MG63 (cell line): ENCODE results near the gene PTPN9. TPM values are rescaled to one million over a fixed set of nuclear protein-coding genes. Genes with fewer than 3 reads are reported as not detected.
"Not testable (repeated sequence)": the region's sequence is repeated elsewhere in the genome, so short reads cannot be mapped to it uniquely, and the experiment has no call there.

ENCODE experiments used
- DNase-seq: peaks from one replicate; pipeline ENCODE4 v3.0.0-alpha.2; 2020
- H3K27me3 ChIP-seq: fragments of 250-450 bp; sonication (Bioruptor Pico); 2 replicates; pipeline ENCODE4 v1.5.1; 2020; ENCODE audit warnings: mild to moderate bottlenecking, moderate library complexity
- H3K36me3 ChIP-seq: fragments of 250-450 bp; sonication (Bioruptor Pico); 2 replicates; pipeline ENCODE4 v1.5.1; 2020; ENCODE audit warnings: mild to moderate bottlenecking, moderate library complexity
- H3K4me3 ChIP-seq: fragments of 250-450 bp; sonication (Bioruptor Pico); 2 replicates; pipeline ENCODE4 v1.5.1; 2020; ENCODE audit warnings: mild to moderate bottlenecking, moderate library complexity
- H3K9me3 ChIP-seq: fragments of 250-450 bp; sonication (Bioruptor Pico); 2 replicates; pipeline ENCODE4 v1.5.1; 2020; ENCODE audit warnings: mild to moderate bottlenecking, moderate library complexity
- total RNA-seq: library from RNA; depleted of rRNA; stranded (reverse); fragments of >200 nt; shearing (Covaris generic); gene quantifications from 2 replicates; pipeline ENCODE4 v1.2.3, GENCODE V29; 2014; ENCODE audit warnings: low replicate concordance

Gene PTPN9
- total RNA-seq, 1 experiment from 2014 or later, result 17.6 TPM

- Histone ChIP-seq H3K9me3 (no peaks in the 10 kb centered on the region), H3K27me3 (no peaks in the 10 kb centered on the region), H3K4me3 (no peak overlapping the region), H3K36me3 (peaks cover 31% of the 10 kb centered on the region)
- no peak for DNase-seq
These were observed 85.4 kb downstream of the PTPN9 start for GRCh38 chr15:75493732-75494131.

GRCh38 chr15:75483961-75484360, 95.2 kb downstream of the PTPN9 start:
- H3K4me3 ChIP-seq, result no peak overlapping the region
- H3K9me3 ChIP-seq, result peaks cover 16% of the 10 kb centered on the region
- H3K27me3 ChIP-seq, result no peaks in the 10 kb centered on the region
- H3K36me3 ChIP-seq, result peaks cover 53% of the 10 kb centered on the region
- DNase-seq, result no peak

DNA sequence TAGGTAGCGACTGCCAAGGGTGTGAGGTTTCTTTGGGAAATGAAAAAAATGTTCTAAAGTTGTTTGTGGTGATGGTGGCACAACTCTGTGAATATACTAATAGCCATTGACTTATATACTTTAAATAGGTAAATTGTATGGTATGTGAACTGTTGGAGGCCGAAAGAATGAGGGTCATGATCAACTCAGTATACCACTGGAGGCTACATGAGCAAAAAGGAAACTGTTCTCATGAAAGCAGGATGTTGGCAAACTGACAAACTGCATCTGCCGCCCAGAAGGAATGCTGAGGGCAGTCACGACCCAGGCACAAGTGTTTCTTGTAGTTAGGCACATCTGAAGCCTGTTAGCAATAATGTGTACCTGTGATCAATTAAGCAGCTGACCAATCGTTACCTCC, 95.6 kb downstream of the PTPN9 start:
- peaks cover 16% of the 10 kb centered on the region for H3K9me3 ChIP-seq
- peaks cover 57% of the 10 kb centered on the region for H3K36me3 ChIP-seq
- H3K27me3 ChIP-seq, H3K4me3 ChIP-seq, DNase-seq: not testable (repeated sequence)

DNA sequence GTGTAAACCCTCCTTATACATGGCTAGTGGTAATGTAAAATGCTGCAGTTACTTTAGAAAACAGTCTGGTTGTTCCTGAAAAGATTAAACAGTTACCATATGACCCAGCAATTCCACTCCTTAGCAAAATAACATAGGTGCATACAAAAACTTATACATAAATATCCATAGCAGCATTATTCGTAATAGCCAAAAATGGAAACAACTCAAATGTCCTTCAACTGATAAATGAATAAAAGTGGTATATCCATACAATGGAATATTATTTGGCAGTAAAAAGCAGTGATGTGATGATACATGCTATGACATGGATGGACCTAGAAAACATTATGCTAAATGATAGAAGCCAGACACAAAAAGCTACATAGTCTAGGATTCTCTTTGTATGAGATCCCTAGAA, 96.0 kb downstream of the PTPN9 start:
- DNase-seq, result no peak
- H3K36me3 ChIP-seq, result peaks cover 62% of the 10 kb centered on the region

GRCh38 chr15:75480463-75480862, 98.7 kb downstream of the PTPN9 start:
- not testable (repeated sequence) for H3K4me3 ChIP-seq, DNase-seq, H3K27me3 ChIP-seq
- Histone ChIP-seq H3K36me3 (peaks cover 51% of the 10 kb centered on the region), H3K9me3 (peaks cover 16% of the 10 kb centered on the region)

More for the DNA sequence above, 96.0 kb downstream of the PTPN9 start:
- Histone ChIP-seq H3K4me3 (no peak overlapping the region), H3K9me3 (peaks cover 16% of the 10 kb centered on the region), H3K27me3 (no peaks in the 10 kb centered on the region)

DNA sequence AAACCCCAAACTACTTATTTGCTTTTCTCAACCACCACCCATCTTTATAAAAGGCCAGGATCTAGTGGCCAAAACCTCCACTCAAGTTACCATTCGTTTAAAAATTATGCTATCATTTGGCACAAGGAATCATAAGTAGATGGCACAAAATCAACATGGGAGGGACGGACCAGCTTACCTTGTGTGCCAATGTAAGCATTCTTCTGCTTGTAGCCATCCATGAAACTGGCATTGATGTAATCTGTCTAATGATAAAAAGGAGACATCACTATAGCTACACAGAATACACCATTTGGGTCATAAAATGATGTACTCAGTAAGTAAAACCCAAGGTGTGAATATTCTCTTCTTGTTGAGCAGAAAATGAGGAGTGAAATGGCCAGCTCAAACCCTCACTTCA, 99.4 kb downstream of the PTPN9 start:
- Histone ChIP-seq H3K36me3 (peaks cover 47% of the 10 kb centered on the region), H3K9me3 (peaks cover 13% of the 10 kb centered on the region), H3K27me3 (no peaks in the 10 kb centered on the region), H3K4me3 (no peak overlapping the region)
- DNase-seq, result no peak

DNA sequence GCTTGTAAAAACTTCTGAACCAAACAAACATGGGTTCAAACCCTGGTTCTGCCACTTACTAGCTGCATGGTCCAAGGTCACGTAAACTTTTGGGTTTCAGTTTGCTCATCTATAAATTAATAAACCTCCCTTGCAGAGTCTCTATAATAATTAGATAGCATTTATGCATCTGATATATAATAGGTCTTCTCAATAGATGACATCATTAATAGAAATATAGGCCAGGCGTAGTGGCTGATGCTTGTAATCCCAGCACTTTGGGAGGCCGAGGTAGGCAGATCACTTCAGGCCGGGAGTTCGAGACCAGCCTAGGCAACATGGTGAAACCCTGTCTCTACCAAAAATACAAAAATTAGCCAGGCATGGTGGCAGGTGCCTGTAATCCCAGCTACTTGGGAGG, 102.0 kb downstream of the PTPN9 start:
- not testable (repeated sequence) for DNase-seq, H3K9me3 ChIP-seq, H3K4me3 ChIP-seq, H3K27me3 ChIP-seq
- H3K36me3 ChIP-seq, result peaks cover 38% of the 10 kb centered on the region

DNA sequence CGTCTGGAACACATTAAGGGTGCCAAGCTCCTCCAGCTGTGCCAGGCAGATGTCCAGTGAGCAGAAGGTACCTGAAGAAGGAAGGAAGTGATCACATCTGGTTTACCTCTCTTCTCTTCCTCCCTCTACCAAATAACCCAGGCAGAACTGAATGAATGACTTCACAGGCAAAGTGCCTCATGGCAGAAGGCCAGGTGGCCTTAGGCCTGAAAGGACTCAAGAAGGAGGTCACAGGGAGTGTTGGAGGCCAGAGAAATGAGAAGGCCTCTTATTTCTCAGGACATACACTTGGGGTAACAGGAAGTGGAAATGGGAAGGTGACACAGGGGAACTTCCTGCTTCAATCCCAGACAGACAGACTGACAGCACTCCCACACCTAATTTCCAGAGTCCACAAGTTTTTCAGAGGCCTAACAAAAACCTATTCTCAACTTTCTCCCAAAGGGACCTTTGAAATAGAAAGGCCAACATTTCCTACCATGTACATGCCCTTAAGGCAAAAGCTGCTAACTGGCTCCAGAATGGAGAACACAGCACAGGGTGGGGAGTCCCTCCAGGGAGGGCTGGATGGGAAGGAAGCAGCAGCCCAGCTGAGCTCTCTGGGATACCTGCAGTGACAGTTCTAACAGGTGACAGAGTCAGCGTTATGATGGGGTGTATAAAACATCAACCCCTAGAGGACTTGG, 110.1 kb downstream of the PTPN9 start:
- Histone ChIP-seq H3K27me3 (no peaks in the 10 kb centered on the region), H3K9me3 (no peaks in the 10 kb centered on the region), H3K36me3 (peaks cover 52% of the 10 kb centered on the region), H3K4me3 (no peak overlapping the region)
- DNase-seq, result peak; percentile 22

GRCh38 chr15:75460646-75461045, 118.5 kb downstream of the PTPN9 start:
- Histone ChIP-seq H3K9me3 (no peaks in the 10 kb centered on the region), H3K4me3 (no peak overlapping the region), H3K36me3 (peaks cover 5% of the 10 kb centered on the region), H3K27me3 (no peaks in the 10 kb centered on the region)
- no peak for DNase-seq

GRCh38 chr15:75459581-75459980, 119.5 kb downstream of the PTPN9 start:
- Histone ChIP-seq H3K27me3 (no peaks in the 10 kb centered on the region), H3K4me3 (no peak overlapping the region), H3K36me3 (peaks cover 2% of the 10 kb centered on the region), H3K9me3 (no peaks in the 10 kb centered on the region)
- no peak for DNase-seq

- DNase-seq, result no peak
- Histone ChIP-seq H3K4me3 (peak overlapping the region; percentile 99), H3K9me3 (no peaks in the 10 kb centered on the region), H3K27me3 (no peaks in the 10 kb centered on the region), H3K36me3 (no peaks in the 10 kb centered on the region)
These were observed 122.4 kb downstream of the PTPN9 start for GRCh38 chr15:75456710-75457109.

- Histone ChIP-seq H3K4me3 (peak overlapping the region; percentile 99), H3K9me3 (no peaks in the 10 kb centered on the region), H3K27me3 (no peaks in the 10 kb centered on the region), H3K36me3 (no peaks in the 10 kb centered on the region)
- peak; percentile 48 for DNase-seq
These were observed 123.1 kb downstream of the PTPN9 start for GRCh38 chr15:75455982-75456531.

- Histone ChIP-seq H3K9me3 (no peaks in the 10 kb centered on the region), H3K27me3 (no peaks in the 10 kb centered on the region), H3K36me3 (no peaks in the 10 kb centered on the region), H3K4me3 (peak overlapping the region; percentile 99)
- peak; percentile 79 for DNase-seq
These were observed 123.6 kb downstream of the PTPN9 start for GRCh38 chr15:75455424-75455981.

DNA sequence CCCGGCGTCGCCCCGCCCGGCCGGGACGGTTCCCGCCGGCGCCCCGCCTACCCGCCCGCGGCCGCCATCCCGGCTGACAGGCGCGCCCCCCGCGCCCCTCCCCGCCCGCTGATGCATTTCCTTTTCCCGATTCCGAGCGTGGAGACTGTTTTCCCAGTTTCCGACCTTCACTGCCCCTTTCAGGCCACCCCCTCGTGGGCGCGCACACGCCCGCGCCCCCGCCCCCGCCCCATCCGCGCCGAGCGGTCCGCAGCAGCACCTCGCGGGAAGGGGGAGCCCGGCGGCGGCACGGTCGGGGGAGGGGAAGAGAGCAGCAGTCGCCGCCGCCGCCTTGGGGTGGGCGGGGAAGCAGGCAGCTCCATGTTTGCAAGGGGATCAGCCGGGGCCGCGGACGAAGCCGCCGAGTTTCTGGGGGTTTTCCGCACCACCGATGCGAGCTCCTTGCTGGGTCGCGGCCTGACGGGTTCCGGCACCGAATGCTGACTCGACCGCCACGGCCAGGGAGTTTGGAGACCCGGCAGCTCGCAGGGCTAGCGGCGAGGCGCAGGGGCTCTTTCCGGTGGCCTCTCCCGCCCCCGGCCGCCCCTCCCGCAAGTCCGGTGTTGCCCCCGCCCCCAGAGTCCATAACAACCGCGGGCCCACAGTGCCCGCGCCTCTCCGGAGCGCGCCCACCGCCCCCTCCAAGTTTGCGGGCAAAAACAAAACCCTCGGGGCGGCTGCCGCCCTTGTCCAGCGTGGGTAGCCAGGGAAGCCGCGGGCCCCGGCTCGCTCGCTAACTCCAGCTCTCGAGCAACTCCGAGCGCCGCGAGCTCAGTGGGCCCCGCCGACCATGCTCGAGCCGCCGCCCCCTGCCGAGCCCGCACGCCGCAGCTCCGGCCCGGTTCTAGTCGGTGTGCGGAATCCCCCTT, 124.4 kb downstream of the PTPN9 start:
- peak overlapping the region; percentile 99 for H3K4me3 ChIP-seq
- no peaks in the 10 kb centered on the region for H3K27me3 ChIP-seq
- no peaks in the 10 kb centered on the region for H3K36me3 ChIP-seq
- no peaks in the 10 kb centered on the region for H3K9me3 ChIP-seq
- no peak for DNase-seq

DNA sequence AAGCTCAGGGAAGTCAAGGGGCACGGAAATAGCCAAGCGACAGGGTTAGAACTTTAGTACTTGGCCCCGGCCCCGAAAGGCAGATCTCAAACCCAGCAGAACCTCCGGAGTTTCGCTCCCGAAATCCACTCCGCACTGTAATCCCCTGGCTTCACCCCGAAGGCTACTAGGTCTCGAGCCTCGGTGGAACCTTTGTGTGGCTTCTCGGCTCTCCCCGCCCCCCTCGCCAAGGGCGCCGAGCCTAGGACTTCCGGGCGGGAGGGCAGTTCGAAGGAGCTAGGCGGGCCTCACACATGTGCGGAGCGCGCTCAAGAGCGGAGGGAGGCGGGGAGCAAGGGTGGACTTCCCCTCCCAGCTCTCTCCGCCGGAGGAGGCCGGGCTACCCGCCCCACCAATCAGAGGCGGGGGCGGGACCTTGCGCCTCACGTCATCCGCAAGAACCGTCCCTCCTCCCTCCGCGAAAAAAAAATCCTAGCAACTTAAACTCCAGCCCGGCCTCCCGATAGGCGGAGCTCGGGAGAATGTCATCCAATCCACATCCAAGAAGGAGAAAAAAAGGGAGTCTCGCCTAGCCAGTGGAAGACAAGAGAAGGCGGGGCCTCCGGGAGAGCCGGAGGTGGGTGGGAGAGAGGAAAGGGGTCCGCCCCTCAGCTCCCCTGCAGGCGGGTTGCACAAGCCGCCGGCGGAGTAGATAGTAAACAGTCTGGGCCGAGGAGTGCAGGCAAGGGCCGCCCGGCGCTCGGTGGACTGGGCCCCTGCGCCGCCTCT, 125.2 kb downstream of the PTPN9 start:
- peak; percentile 97 for DNase-seq
- H3K4me3 ChIP-seq, result peak overlapping the region; percentile 99
- H3K9me3 ChIP-seq, result no peaks in the 10 kb centered on the region
- H3K27me3 ChIP-seq, result no peaks in the 10 kb centered on the region
- no peaks in the 10 kb centered on the region for H3K36me3 ChIP-seq

GRCh38 chr15:75452865-75453702, 126.0 kb downstream of the PTPN9 start:
- Histone ChIP-seq H3K9me3 (no peaks in the 10 kb centered on the region), H3K4me3 (peak overlapping the region; percentile 99), H3K36me3 (no peaks in the 10 kb centered on the region), H3K27me3 (no peaks in the 10 kb centered on the region)
- peak; percentile 61 for DNase-seq
